Coronary artery (tissue), 2 donors: Measurements from ENCODE around the gene LZTR1.
A peak's percentile ranks its signal among the peaks of the same experiment; 100 is the strongest.

Experiments used
- DNase-seq: peaks from one replicate; pipeline ENCODE4 v3.0.0-alpha.2; 2017; ENCODE audit warnings: low spot score
- H3K27ac ChIP-seq, 2 donors: fragments of 200-600 bp; sonication (generic); one replicate each; pipeline ENCODE4 v1.5.1; 2016 to 2019
- H3K4me3 ChIP-seq: fragments of 200-600 bp; sonication (generic); 2 replicates; pipeline ENCODE4 v1.5.1; 2016; ENCODE audit warnings: mild to moderate bottlenecking, moderate library complexity
- CTCF ChIP-seq: fragments of 200-600 bp; sonication (generic); IDR thresholded peaks from one replicate; pipeline ENCODE4 v1.5.1; 2019; ENCODE audit warnings: antibody characterized with exemption

The LZTR1 gene

GRCh38 chr22:20976291-20976877 is 5.7 kb upstream of the LZTR1 start:
- DNase-seq, result no peak
- Histone ChIP-seq H3K27ac (no peak overlapping the region), H3K4me3 (no peak overlapping the region)
- TF ChIP-seq CTCF, result no peak

- Histone ChIP-seq H3K27ac (no peak overlapping the region), H3K4me3 (no peak overlapping the region)
- no peak for DNase-seq
- TF ChIP-seq CTCF, result no peak
Measured at GRCh38 chr22:20977019-20977418, 5.1 kb upstream of the LZTR1 start.

- DNase-seq, result no peak
- H3K4me3 ChIP-seq, result no peak overlapping the region
- no peak for TF ChIP-seq CTCF
- no peak overlapping the region for H3K27ac ChIP-seq
Measured at GRCh38 chr22:20977516-20978170, 4.5 kb upstream of the LZTR1 start.

- Histone ChIP-seq H3K4me3 (no peak overlapping the region), H3K27ac (no peak overlapping the region)
- no peak for TF ChIP-seq CTCF
- no peak for DNase-seq
Measured at GRCh38 chr22:20978419-20978818, 3.7 kb upstream of the LZTR1 start.

GRCh38 chr22:20979243-20979809 is 2.8 kb upstream of the LZTR1 start:
- H3K27ac ChIP-seq, result no peak overlapping the region
- H3K4me3 ChIP-seq, result peak overlapping the region; percentile 30
- no peak for DNase-seq
- TF ChIP-seq CTCF, result no peak

GRCh38 chr22:20979940-20980453 is 2.1 kb upstream of the LZTR1 start:
- no peak overlapping the region for H3K27ac ChIP-seq
- TF ChIP-seq CTCF, result no peak
- H3K4me3 ChIP-seq, result peak overlapping the region; percentile 30
- DNase-seq, result no peak

- Histone ChIP-seq H3K27ac (no peak overlapping the region), H3K4me3 (no peak overlapping the region)
- TF ChIP-seq CTCF, result no peak
- DNase-seq, result no peak
Measured at GRCh38 chr22:20980523-20980922, 1.6 kb upstream of the LZTR1 start.
